ENCODE measurements around the gene ARAP1.
"Not testable (repeated sequence)": the region's sequence is repeated elsewhere in the genome, so short reads cannot be mapped to it uniquely, and the experiment has no call there.

ARAP1 gene

GRCh38 chr11:72792437-72793021 is 40.3 kb upstream of the ARAP1 start:
- DNase-seq (ENCODE audit: extremely low spot score), result no peak
- POLR2A ChIA-PET, result interaction anchor here (0.5 to 1.1 kb wide), 7 partner anchors 10 to 377 kb away, joined by 3 to 11 read pairs (median 4); no protein-coding TSS in a partner anchor

GRCh38 chr11:72791228-72791627 is 39.0 kb upstream of the ARAP1 start:
- CTCF ChIA-PET, result interaction anchor here (1.3 to 1.5 kb wide), 2 partner anchors 16 to 386 kb away, joined by 3 to 6 read pairs; no protein-coding TSS in a partner anchor
- POLR2A ChIA-PET; DNase-seq (ENCODE audit: extremely low spot score): not testable (repeated sequence)

More at GRCh38 chr11:72792437-72793021, 40.3 kb upstream of the ARAP1 start:
- CTCF ChIA-PET, result interaction anchor here (0.6 to 4.9 kb wide), 30 partner anchors 13 to 536 kb away, joined by 3 to 88 read pairs (median 4); no protein-coding TSS in a partner anchor
- no peak for TF ChIP-seq CTCF (IDR thresholded peaks at IDR 0.05; ENCODE audit: control extremely low read depth, extremely low read depth, low read depth, missing control alignments)

- ChIA-PET POLR2A (interaction anchor here (0.6 kb wide), 1 partner anchor 22 kb away, joined by 3 read pairs; no protein-coding TSS in a partner anchor), CTCF (interaction anchor here (0.5 to 2.3 kb wide), 9 partner anchors 13 to 925 kb away, joined by 3 to 9 read pairs (median 4); no protein-coding TSS in a partner anchor)
- no peak for TF ChIP-seq CTCF (IDR thresholded peaks at IDR 0.05; ENCODE audit: control extremely low read depth, extremely low read depth, low read depth, missing control alignments)
- no peak for DNase-seq (ENCODE audit: extremely low spot score)
Observed at GRCh38 chr11:72789493-72790131, 37.4 kb upstream of the ARAP1 start.

- CTCF ChIA-PET, result interaction anchor here (1.3 to 2.9 kb wide), 6 partner anchors 10 to 390 kb away, joined by 3 to 31 read pairs (median 8); no protein-coding TSS in a partner anchor
- no peak for TF ChIP-seq CTCF (IDR thresholded peaks at IDR 0.05; ENCODE audit: control extremely low read depth, extremely low read depth, low read depth, missing control alignments)
- POLR2A ChIA-PET, result no interaction called here
- DNase-seq (ENCODE audit: extremely low spot score), result no peak
Observed at GRCh38 chr11:72788241-72788640, 36.0 kb upstream of the ARAP1 start.

- peak; percentile 78 for DNase-seq (ENCODE audit: extremely low spot score)
- TF ChIP-seq CTCF (IDR thresholded peaks at IDR 0.05; ENCODE audit: control extremely low read depth, extremely low read depth, low read depth, missing control alignments), result no peak
- ChIA-PET POLR2A (interaction anchor here (0.6 kb wide), 2 partner anchors 8 to 26 kb away, joined by 4 read pairs; no protein-coding TSS in a partner anchor), CTCF (interaction anchor here (0.9 to 2.9 kb wide), 14 partner anchors 11 to 391 kb away, joined by 3 to 31 read pairs (median 4); no protein-coding TSS in a partner anchor)
Observed at GRCh38 chr11:72787216-72788104, 35.3 kb upstream of the ARAP1 start.

- POLR2A ChIA-PET, result interaction anchor here (0.6 kb wide), 2 partner anchors 25 to 377 kb away, joined by 3 to 4 read pairs; no protein-coding TSS in a partner anchor
- no peak for DNase-seq (ENCODE audit: extremely low spot score)
Observed at GRCh38 chr11:72786305-72787215, 34.4 kb upstream of the ARAP1 start.

More at GRCh38 chr11:72786305-72787215, 34.4 kb upstream of the ARAP1 start:
- TF ChIP-seq CTCF (IDR thresholded peaks at IDR 0.05; ENCODE audit: control extremely low read depth, extremely low read depth, low read depth, missing control alignments), result no peak
- CTCF ChIA-PET, result interaction anchor here (0.9 to 2.9 kb wide), 13 partner anchors 10 to 392 kb away, joined by 3 to 31 read pairs (median 3); no protein-coding TSS in a partner anchor

Data from GM10248 (cell line).